Calu3 (cell line): Measurements from ENCODE around the gene MAMSTR. TPM values are rescaled to one million over a fixed set of nuclear protein-coding genes. Genes with fewer than 3 reads are reported as not detected.

Source experiments
- BruUV-seq: library from RNA; stranded (reverse); fragments of 400-500 nt; replicated peaks from 2 replicates; lab custom pipeline; 2021; lab: Mats Ljungman, UMichigan
- CTCF ChIA-PET: fragments of 300-600 bp; sonication (Branson Sonifier 250); formaldehyde crosslinking; loops from one replicate; lab custom pipeline; 2022; ENCODE audit warnings: antibody characterized with exemption; lab: Charles Lee
- DNase-seq: peaks from one replicate; pipeline ENCODE4 v3.0.0; 2022
- H3K27ac Mint-ChIP-seq: one replicate; pipeline ENCODE4 v1.8.0; 2022; ENCODE audit warnings: mixed read lengths; ENCODE audit not compliant: unreplicated experiment
- H3K27me3 Mint-ChIP-seq: one replicate; pipeline ENCODE4 v1.8.0; 2022; ENCODE audit warnings: mixed read lengths; ENCODE audit not compliant: unreplicated experiment
- H3K36me3 Mint-ChIP-seq: one replicate; pipeline ENCODE4 v1.8.0; 2022; ENCODE audit warnings: mild to moderate bottlenecking, moderate library complexity, mixed read lengths; ENCODE audit not compliant: insufficient read depth, unreplicated experiment
- H3K4me1 Mint-ChIP-seq: one replicate; pipeline ENCODE4 v1.8.0; 2022; ENCODE audit warnings: mild to moderate bottlenecking, low read depth, mixed read lengths; ENCODE audit not compliant: unreplicated experiment
- H3K4me3 Mint-ChIP-seq: one replicate; pipeline ENCODE4 v1.8.0; 2022; ENCODE audit warnings: mild to moderate bottlenecking, low read depth, moderate library complexity, mixed read lengths; ENCODE audit not compliant: unreplicated experiment
- H3K9me3 Mint-ChIP-seq: one replicate; pipeline ENCODE4 v1.8.0; 2022; ENCODE audit warnings: low read depth, mixed read lengths; ENCODE audit not compliant: unreplicated experiment
- intact Hi-C: fragments of 100-400 bp; cut with micrococcal nuclease; formaldehyde crosslinking; loops from one replicate; pipeline ENCODE4 v1.10.0; 2022; ENCODE audit not compliant: unreplicated experiment
- total RNA-seq: library from RNA; stranded (reverse); gene quantifications from 2 replicates; pipeline ENCODE4 v1.2.3, GENCODE V29; 2022
- TF ChIP-seq, protein P1 (sequence below): fragments of 200-600 bp; IDR thresholded peaks from one replicate; pipeline ENCODE4 v1.8.0; 2022; ENCODE audit warnings: antibody characterized with exemption; ENCODE audit not compliant: unreplicated experiment

The MAMSTR gene
- total RNA-seq, 1 experiment from 2014 or later, result 1.7 TPM

DNA sequence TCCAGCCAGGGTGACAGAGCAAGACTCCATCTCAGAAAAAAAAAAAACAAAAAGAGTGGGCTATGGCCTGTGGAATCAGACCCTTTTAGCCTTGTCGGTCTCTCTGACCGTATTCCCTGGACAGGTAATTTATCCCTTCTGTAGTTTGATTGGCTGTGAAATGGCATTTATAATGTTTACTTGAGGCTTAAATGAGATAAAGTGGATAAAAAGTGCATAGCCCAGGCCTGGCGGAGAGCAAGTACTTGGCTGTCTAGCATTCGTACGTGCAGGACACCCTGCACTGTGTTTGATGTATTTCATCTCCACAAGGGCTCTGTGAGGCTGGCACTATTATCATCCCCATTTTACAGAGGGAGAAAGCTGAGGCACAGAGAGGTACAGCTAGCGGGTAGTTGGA lies 53.7 kb downstream of the MAMSTR start:
- H3K27me3 Mint-ChIP-seq, result no peaks in the 10 kb centered on the region
- CTCF ChIA-PET, result no interaction called here

GRCh38 chr19:48664476-48664875 lies 55.0 kb downstream of the MAMSTR start:
- DNase-seq, result no peak
- CTCF ChIA-PET, result interaction anchor here (0.6 kb wide), 1 partner anchor 1634 kb away, joined by 4 read pairs; no protein-coding TSS in a partner anchor
- H3K27ac Mint-ChIP-seq, result no peak overlapping the region
- TF ChIP-seq, protein P1, sequence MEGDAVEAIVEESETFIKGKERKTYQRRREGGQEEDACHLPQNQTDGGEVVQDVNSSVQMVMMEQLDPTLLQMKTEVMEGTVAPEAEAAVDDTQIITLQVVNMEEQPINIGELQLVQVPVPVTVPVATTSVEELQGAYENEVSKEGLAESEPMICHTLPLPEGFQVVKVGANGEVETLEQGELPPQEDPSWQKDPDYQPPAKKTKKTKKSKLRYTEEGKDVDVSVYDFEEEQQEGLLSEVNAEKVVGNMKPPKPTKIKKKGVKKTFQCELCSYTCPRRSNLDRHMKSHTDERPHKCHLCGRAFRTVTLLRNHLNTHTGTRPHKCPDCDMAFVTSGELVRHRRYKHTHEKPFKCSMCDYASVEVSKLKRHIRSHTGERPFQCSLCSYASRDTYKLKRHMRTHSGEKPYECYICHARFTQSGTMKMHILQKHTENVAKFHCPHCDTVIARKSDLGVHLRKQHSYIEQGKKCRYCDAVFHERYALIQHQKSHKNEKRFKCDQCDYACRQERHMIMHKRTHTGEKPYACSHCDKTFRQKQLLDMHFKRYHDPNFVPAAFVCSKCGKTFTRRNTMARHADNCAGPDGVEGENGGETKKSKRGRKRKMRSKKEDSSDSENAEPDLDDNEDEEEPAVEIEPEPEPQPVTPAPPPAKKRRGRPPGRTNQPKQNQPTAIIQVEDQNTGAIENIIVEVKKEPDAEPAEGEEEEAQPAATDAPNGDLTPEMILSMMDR, result no peak
- H3K4me1 Mint-ChIP-seq, result peaks cover 8% of the 10 kb centered on the region
- peaks cover 6% of the 10 kb centered on the region for H3K36me3 Mint-ChIP-seq
- BruUV-seq, result no TSS peak
- H3K4me3 Mint-ChIP-seq, result no peak overlapping the region
- intact Hi-C loops, result no loop called here
- H3K9me3 Mint-ChIP-seq, result peaks cover under 1% of the 10 kb centered on the region
- no peaks in the 10 kb centered on the region for H3K27me3 Mint-ChIP-seq

More for the DNA sequence above, 53.7 kb downstream of the MAMSTR start:
- H3K4me3 Mint-ChIP-seq, result no peak overlapping the region
- intact Hi-C loops, result no loop called here
- H3K27ac Mint-ChIP-seq, result no peak overlapping the region
- H3K36me3 Mint-ChIP-seq, result peaks cover 5% of the 10 kb centered on the region
- DNase-seq, result no peak
- TF ChIP-seq, protein P1, result no peak
- peaks cover 5% of the 10 kb centered on the region for H3K4me1 Mint-ChIP-seq
- H3K9me3 Mint-ChIP-seq, result peaks cover 6% of the 10 kb centered on the region
- no TSS peak for BruUV-seq

DNA sequence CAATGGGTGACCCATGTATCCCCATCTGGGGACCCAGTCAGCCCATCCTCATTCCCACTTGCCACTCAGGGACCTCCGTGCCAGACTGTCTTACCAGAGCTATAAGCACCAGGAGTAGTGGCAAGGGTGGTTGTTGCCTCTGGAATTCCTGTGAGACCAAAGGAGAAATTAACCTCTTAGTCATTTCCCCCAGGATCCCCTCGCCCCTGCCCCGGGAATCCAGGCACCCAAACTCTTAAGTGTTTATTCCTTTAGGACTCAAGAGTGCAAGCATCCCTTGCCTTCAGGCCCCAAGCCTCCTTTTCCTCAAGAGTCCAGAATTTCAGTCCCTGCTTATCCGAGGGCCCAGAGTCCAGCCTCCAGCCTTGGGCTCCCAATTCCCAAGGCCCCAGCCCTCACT lies 55.9 kb downstream of the MAMSTR start:
- intact Hi-C loops, result no loop called here
- H3K9me3 Mint-ChIP-seq, result no peaks in the 10 kb centered on the region
- peaks cover 8% of the 10 kb centered on the region for H3K4me1 Mint-ChIP-seq
- CTCF ChIA-PET, result no interaction called here
- no TSS peak for BruUV-seq
- H3K4me3 Mint-ChIP-seq, result no peak overlapping the region
- peaks cover 6% of the 10 kb centered on the region for H3K36me3 Mint-ChIP-seq
- no peak for DNase-seq
- no peak overlapping the region for H3K27ac Mint-ChIP-seq
- H3K27me3 Mint-ChIP-seq, result no peaks in the 10 kb centered on the region
- TF ChIP-seq, protein P1, result no peak

Other genes starting within 250 kb of the MAMSTR start
- gene LMTK3, start 207.9 kb downstream of the MAMSTR start, total RNA-seq, result 1.0 and 2.4 TPM in 2 replicates
- 0.64 TPM in 1 of 2 replicates, not detected in the other for gene SULT2B1, start 167.6 kb downstream of the MAMSTR start, total RNA-seq
- not detected in 2 replicates for gene SPACA4, start 113.0 kb downstream of the MAMSTR start, total RNA-seq
- gene FAM83E, start 104.6 kb downstream of the MAMSTR start, total RNA-seq, result 8.2 and 13.3 TPM in 2 replicates
- 1,224 and 1,339 TPM in 2 replicates for gene RPL18, start 100.5 kb downstream of the MAMSTR start, total RNA-seq
- 20.5 and 24.2 TPM in 2 replicates for gene SPHK2, start 100.2 kb downstream of the MAMSTR start, total RNA-seq
- 4.3 and 4.9 TPM in 2 replicates for gene DBP, start 82.3 kb downstream of the MAMSTR start, total RNA-seq
- 2.1 and 5.1 TPM in 2 replicates for gene CA11, start 73.5 kb downstream of the MAMSTR start, total RNA-seq
- gene NTN5, start 46.7 kb downstream of the MAMSTR start, total RNA-seq, result 0.57 and 0.66 TPM in 2 replicates
- gene FUT2, start 23.8 kb downstream of the MAMSTR start, total RNA-seq, result 8.7 and 10.4 TPM in 2 replicates
- 0.09 and 0.29 TPM in 2 replicates for gene RASIP1, start 20.9 kb upstream of the MAMSTR start, total RNA-seq
- gene IZUMO1, start 27.2 kb upstream of the MAMSTR start, total RNA-seq, result 0.31 and 0.42 TPM in 2 replicates
- gene FUT1, start 32.9 kb upstream of the MAMSTR start, total RNA-seq, result 2.6 and 2.9 TPM in 2 replicates
- not detected in 2 replicates for gene FGF21, start 35.8 kb upstream of the MAMSTR start, total RNA-seq
- 84.4 and 91.0 TPM in 2 replicates for gene BCAT2, start 91.3 kb upstream of the MAMSTR start, total RNA-seq
- gene HSD17B14, start 116.8 kb upstream of the MAMSTR start, total RNA-seq, result 2.6 and 5.7 TPM in 2 replicates
- gene PLEKHA4, start 148.9 kb upstream of the MAMSTR start, total RNA-seq, result 57.6 and 72.2 TPM in 2 replicates
- gene PPP1R15A, start 152.7 kb upstream of the MAMSTR start, total RNA-seq, result 118 TPM in 2 replicates
- gene TULP2, start 179.0 kb upstream of the MAMSTR start, total RNA-seq, result not detected in 2 replicates
- gene NUCB1, start 180.6 kb upstream of the MAMSTR start, total RNA-seq, result 162 and 173 TPM in 2 replicates
- 2.1 and 5.3 TPM in 2 replicates for gene DHDH, start 214.0 kb upstream of the MAMSTR start, total RNA-seq
- gene BAX, start 235.2 kb upstream of the MAMSTR start, total RNA-seq, result 141 and 147 TPM in 2 replicates
- 1,459 and 1,979 TPM in 2 replicates for gene FTL, start 245.6 kb upstream of the MAMSTR start, total RNA-seq